A673 (cell line): ENCODE results near the gene DNAAF8.

ENCODE experiments used
- EZH2 ChIP-seq: fragments of 200-600 bp; sonication (generic); IDR thresholded peaks from 2 replicates; pipeline ENCODE4 v1.6.1; 2017; ENCODE audit warnings: borderline replicate concordance, low read depth, mild to moderate bottlenecking, mixed read lengths, antibody characterized with exemption, low read length; ENCODE audit not compliant: poor library complexity, severe bottlenecking
- TF ChIP-seq, protein P1 (sequence below): fragments of 300-800, 200-600 bp; sonication (generic); conservative IDR thresholded peaks from 2 replicates; pipeline ENCODE4 v1.5.1; 2017; ENCODE audit warnings: low read depth, mild to moderate bottlenecking, antibody characterized with exemption, low read length, moderate library complexity, mixed read lengths

DNA sequence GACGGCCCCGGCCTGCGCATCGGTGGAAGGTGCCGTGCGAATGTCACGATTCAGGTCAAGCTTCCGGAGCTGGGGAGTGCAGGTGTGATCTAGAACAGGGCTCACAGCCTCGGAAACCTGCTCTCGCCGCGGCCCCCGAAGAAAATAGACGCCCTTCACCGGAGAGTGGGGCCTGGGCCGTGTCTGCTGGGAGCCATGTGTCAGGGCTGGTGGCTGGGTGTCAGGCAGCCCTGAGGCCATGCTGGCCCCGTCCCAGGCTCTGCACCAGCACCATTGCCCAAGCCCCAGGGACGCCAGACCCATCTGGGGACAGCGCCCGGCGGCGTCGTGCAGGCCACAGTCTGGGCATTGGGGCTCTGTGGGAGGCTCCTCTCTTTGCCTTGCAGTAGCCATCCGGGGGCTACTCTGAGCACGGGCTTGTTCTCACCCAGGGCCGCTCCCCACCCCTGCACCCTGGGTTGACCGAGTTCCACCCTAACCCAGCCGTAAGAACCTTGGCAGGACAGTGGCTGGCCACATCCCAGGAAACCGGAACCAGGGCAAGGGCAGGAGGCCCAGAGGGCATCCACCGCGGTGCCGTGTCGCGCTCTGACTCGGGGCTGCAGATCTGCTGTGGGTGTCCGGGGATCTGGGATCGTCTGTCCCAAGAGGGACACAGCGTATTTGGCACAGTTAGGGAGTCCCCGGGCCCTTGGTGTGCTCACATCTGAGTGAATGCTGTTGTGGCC is 46.2 kb upstream of the DNAAF8 start:
- TF ChIP-seq, protein P1, sequence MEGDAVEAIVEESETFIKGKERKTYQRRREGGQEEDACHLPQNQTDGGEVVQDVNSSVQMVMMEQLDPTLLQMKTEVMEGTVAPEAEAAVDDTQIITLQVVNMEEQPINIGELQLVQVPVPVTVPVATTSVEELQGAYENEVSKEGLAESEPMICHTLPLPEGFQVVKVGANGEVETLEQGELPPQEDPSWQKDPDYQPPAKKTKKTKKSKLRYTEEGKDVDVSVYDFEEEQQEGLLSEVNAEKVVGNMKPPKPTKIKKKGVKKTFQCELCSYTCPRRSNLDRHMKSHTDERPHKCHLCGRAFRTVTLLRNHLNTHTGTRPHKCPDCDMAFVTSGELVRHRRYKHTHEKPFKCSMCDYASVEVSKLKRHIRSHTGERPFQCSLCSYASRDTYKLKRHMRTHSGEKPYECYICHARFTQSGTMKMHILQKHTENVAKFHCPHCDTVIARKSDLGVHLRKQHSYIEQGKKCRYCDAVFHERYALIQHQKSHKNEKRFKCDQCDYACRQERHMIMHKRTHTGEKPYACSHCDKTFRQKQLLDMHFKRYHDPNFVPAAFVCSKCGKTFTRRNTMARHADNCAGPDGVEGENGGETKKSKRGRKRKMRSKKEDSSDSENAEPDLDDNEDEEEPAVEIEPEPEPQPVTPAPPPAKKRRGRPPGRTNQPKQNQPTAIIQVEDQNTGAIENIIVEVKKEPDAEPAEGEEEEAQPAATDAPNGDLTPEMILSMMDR, result no peak
- TF ChIP-seq EZH2, result no peak
